ENCODE data around the gene SH3BGRL2. TPM values are rescaled to one million over a fixed set of nuclear protein-coding genes. Genes with fewer than 3 reads are reported as not detected.

Gene SH3BGRL2
- total RNA-seq, 1 experiment from 2014 or later: 11.8 TPM

DNA sequence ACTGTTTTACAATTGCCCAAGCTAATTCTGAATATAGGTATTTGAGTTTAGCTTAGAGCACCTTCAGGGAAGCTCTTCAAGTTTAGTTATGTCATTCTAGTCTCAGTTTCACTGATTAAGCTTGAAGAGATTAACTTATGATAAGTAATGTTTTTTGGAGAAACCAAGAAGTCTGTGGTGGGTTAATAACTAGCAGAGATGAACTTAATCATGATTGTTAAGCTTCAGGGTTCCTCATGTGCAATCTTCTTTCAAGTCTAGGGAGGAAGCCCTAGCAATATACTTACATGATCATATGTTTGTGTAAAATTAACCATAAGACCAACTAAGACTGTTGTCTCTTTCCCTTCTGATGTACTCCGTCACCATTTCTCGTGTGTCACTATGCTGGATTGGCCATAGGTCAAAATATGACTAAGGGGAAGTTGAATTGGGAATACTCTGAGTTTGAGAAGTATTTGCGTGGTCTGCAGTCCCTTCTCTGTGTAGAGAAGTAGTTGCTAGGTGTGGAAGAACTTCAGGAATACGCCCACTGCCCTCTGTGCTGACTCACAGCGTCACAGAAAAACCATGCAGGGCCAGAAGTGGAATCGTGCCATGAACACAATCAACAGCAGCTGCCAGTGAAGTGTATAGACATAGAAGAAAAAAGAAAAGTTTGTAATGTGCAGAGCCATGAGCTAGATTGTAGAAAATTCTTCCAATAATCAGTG, 88.3 kb downstream of the SH3BGRL2 start:
- Histone ChIP-seq H4K8ac (replicated peaks; ENCODE audit: insufficient read length, low read depth, low read length) (no peak overlapping the region), H4K91ac (ENCODE audit: insufficient read length, low read depth, low read length) (no peak overlapping the region), H3K4ac (ENCODE audit: low read depth, low read length) (no peak overlapping the region), H2BK20ac (ENCODE audit: low read depth, low read length, poor library complexity, severe bottlenecking) (no peak overlapping the region), H2AFZ (ENCODE audit: low read length) (no peak overlapping the region), H2BK120ac (ENCODE audit: low read depth, low read length, poor library complexity, severe bottlenecking) (no peak overlapping the region), H3K23ac (ENCODE audit: insufficient read length, low read depth, low read length) (no peak overlapping the region), H3K79me1 (ENCODE audit: insufficient read depth, low read depth, low read length, poor library complexity, severe bottlenecking) (no peaks in the 10 kb centered on the region), H3K56ac (ENCODE audit: insufficient read length, low read depth, low read length) (no peak overlapping the region), H2AK5ac (ENCODE audit: insufficient read length, low read length) (no peak overlapping the region), H3K27me3 (ENCODE audit: insufficient read depth, low read length) (no peaks in the 10 kb centered on the region), H3K23me2 (ENCODE audit: insufficient read length, low read depth, low read length, poor library complexity, severe bottlenecking) (no peaks in the 10 kb centered on the region), H2BK12ac (ENCODE audit: insufficient read length, low read depth, low read length) (no peak overlapping the region), H3K4me2 (ENCODE audit: insufficient read depth, insufficient read length, low read length) (no peak overlapping the region), H4K20me1 (ENCODE audit: control insufficient read depth, insufficient read depth, insufficient read length) (no peaks in the 10 kb centered on the region), H2BK15ac (ENCODE audit: low read depth, low read length) (no peak overlapping the region), H3T11ph (ENCODE audit: low read length) (no peak overlapping the region), H3K4me1 (ENCODE audit: insufficient read depth, low read length) (no peaks in the 10 kb centered on the region), H3K18ac (ENCODE audit: insufficient read length, low read depth, low read length) (no peak overlapping the region), H2BK5ac (ENCODE audit: insufficient read length, low read length) (no peak overlapping the region), H3K27ac (ENCODE audit: insufficient read length, low read depth, low read length) (no peak overlapping the region), H3K9me3 (ENCODE audit: control insufficient read depth, low read depth, low read length) (no peaks in the 10 kb centered on the region), H3K14ac (ENCODE audit: insufficient read depth, low read length) (no peak overlapping the region), H4K5ac (ENCODE audit: insufficient read length, low read depth, low read length) (no peak overlapping the region), H3K9ac (ENCODE audit: extremely low read depth, insufficient read length, low read length) (no peak overlapping the region), H3K79me2 (ENCODE audit: insufficient read depth, low read length) (no peaks in the 10 kb centered on the region)
- Mint-ChIP-seq H3K36me3 (ENCODE audit: insufficient read depth in 1 of 3, low read depth in 3 of 3) (no peaks in the 10 kb centered on the region), H3K4me1 (peaks cover 2 to 6% of the 10 kb centered on the region in 2 experiments), H3K4me3 (no peak overlapping the region), H3K27ac (no peak overlapping the region), H3K9me3 (no peaks in the 10 kb centered on the region; a peak in 1 of 5 replicates), H3K27me3 (ENCODE audit: low read depth) (no peaks in the 10 kb centered on the region; the same call in 1 of the 2 replicates)
- DNase-seq: no peak
- WGBS (ENCODE audit: extremely low coverage, insufficient read length, low lambda C conversion rate): no CpG with 5 or more reads among the region's 6 CpGs
- no peak for TF ChIP-seq CTCF (conservative IDR thresholded peaks at IDR 0.05)

Data from H9 (cell line).